NCI-H774 (cell line): Measurements from ENCODE around the gene ETV4.

Experiments
- DNase-seq: peaks from one replicate; lab custom pipeline; 2025; lab: John Stamatoyannopoulos, UW

Gene ETV4

GRCh38 chr17:43572368-43572980, 26.3 kb upstream of the ETV4 start:
- DNase-seq = no peak

DNA sequence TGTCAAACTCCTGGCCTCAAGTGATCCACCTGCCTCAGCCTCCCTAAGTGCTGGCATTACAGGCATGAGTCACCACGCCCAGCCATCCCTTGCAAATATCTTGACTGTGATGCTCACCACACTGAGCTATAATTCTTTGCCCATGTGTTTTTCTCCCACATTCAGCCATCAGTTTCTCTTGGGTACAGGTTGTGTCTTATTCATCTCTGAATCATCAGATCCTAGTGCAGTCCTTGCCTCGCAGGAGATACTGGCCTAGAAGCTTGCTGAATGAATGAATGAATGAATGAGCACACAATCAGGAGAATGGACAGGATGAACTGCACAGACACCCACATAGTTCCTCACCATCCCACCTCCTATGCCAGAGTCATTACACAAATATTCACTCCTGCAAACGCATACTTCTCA, 24.4 kb upstream of the ETV4 start:
- DNase-seq = no peak

- DNase-seq = no peak
These were observed 22.5 kb upstream of the ETV4 start for GRCh38 chr17:43568506-43569082.

- no peak for DNase-seq
These were observed 17.8 kb upstream of the ETV4 start for GRCh38 chr17:43563600-43564594.

GRCh38 chr17:43562679-43563599, 16.8 kb upstream of the ETV4 start:
- DNase-seq = no peak

GRCh38 chr17:43560461-43561427, 14.6 kb upstream of the ETV4 start:
- DNase-seq = no peak

- no peak for DNase-seq
These were observed 13.1 kb upstream of the ETV4 start for GRCh38 chr17:43559161-43559816.

DNA sequence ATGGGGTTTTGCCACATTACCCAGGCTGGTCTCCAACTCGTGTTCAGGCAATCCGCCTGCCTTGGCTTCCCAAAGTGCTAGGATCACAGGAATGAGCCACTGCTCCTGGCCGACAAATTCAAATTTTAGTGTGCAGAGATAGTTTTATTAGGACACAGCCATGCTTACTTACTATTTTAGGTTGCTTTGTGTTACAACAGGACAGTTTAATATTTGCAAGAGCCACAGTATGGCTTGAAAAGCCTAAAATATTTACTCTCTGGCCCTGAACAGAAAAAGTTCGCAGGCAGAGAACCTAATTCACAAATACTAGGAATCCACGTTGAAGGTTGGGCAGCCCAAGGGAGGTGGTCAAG, 12.6 kb upstream of the ETV4 start:
- DNase-seq = no peak

- no peak for DNase-seq
These were observed 10.2 kb upstream of the ETV4 start for GRCh38 chr17:43556292-43556691.

- DNase-seq = no peak
These were observed 8.7 kb upstream of the ETV4 start for GRCh38 chr17:43554857-43555256.

DNA sequence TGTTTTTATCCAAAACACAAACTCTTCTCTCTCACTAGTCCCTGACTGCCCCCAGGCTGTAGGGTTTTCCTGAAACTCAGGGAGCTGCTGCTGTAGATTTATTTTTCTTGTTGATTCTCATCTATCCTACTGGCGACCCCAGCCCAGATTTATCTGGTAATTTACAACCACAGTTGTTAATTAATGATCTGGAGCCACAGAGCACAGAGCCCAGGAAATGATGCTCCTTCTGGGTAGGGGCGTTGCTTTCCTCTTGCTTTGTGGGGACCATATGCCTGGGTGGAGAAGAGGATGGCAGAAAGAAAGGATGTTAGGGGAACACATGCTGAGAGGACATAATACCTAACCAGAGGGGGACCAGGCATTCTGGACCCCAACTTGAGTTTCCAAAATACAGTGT, 7.4 kb upstream of the ETV4 start:
- DNase-seq = no peak

DNA sequence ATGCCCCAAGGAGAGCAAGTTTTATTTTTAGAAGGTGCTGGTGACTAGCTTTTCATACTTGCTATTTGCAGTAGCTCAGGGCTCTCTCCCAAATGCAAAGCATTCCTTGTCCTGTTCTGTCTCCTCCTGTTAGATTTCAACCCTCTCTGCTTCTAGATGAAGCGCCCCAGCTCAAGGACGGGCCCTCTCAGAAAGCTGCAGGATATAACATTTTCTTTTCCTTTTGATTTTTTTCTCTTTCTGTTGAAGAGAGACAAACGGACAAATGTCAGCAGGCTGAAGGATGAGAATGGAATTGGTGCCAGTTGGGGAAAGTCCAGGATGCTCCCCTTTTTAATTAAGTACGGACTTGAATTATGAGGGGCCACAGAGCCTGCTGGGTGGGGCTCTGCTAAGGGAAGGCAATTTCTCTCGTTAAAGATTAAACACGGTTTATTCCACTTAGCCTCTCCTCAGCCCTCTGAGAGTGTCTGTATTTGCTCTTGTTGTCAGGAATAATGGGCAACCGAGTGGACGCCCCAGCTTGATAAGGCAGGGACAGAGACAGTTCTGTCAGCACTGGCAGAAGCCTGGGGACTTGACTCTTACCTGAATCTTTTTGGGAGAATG, 6.2 kb upstream of the ETV4 start:
- DNase-seq = no peak

- DNase-seq = no peak
These were observed 4.6 kb upstream of the ETV4 start for GRCh38 chr17:43550754-43551153.

DNA sequence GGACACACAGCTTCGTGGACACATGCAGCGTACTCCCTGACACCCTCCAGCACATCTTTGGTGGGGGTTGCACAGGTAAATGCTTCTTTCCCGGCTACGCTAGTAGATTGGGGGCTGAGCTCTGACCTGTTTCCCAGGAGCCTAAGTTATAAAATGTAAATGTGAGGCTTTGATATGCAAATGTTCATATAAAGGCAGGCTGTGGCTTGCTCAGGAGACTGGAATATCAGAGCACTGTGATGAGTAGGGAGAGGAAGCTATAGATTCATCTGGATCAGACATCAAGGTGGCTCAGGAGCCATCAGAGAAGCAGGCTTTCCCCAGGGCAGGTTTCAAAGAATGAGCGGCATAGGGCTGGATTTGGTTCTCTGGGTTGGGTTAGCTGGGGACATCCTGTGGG, 3.4 kb upstream of the ETV4 start:
- DNase-seq = no peak

GRCh38 chr17:43548689-43549379, 2.7 kb upstream of the ETV4 start:
- DNase-seq = no peak

- DNase-seq = no peak
These were observed 1.6 kb upstream of the ETV4 start for GRCh38 chr17:43547659-43548256.

- no peak for DNase-seq
These were observed 1.0 kb upstream of the ETV4 start for GRCh38 chr17:43547189-43547550.

DNA sequence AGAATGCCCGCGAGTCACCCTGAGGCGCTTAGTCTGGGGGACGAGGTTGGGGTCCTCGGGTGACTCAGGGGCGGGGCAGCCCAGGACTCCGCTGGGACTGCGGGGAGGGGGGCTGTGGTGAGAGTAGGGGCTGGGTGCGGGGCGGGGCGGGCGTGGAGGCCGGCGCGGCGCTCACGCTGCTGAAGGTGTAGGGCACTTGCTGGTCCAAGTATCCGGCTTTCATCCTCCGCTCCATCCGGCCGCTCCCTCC, 832 bp downstream of the ETV4 start:
- no peak for DNase-seq
